AG10803 (cell line): ENCODE measurements around the gene EVX2.

Experiments used
- DNase-seq: peaks from one replicate; pipeline ENCODE4 v3.0.0; 2010; ENCODE audit warnings: low read depth
- H3K4me3 ChIP-seq: 2 replicates; pipeline ENCODE4 v1.5.1; 2011; ENCODE audit warnings: mild to moderate bottlenecking, low read length, control low read depth
- CTCF ChIP-seq: conservative IDR thresholded peaks from 2 replicates; pipeline ENCODE4 v1.5.1; 2011; ENCODE audit warnings: mild to moderate bottlenecking, low read length, control low read depth, inconsistent platforms

Gene EVX2

GRCh38 chr2:176115883-176116813 lies 32.4 kb upstream of the EVX2 start, which contains the start of gene HOXD10:
TSS of gene HOXD10 (plus strand) at chr2:176116778. CDS start at chr2:176116834, 56 bp downstream.
- peak; percentile 74 for DNase-seq
- peak; percentile 45 for TF ChIP-seq CTCF
- H3K4me3 ChIP-seq: peak within 1 kb of the TSS; percentile 30

GRCh38 chr2:176114930-176115625 lies 31.3 kb upstream of the EVX2 start:
- TF ChIP-seq CTCF: no peak
- DNase-seq: no peak

GRCh38 chr2:176114120-176114929 lies 30.6 kb upstream of the EVX2 start:
- no peak for DNase-seq
- no peak overlapping the region for H3K4me3 ChIP-seq
- TF ChIP-seq CTCF: no peak

More at GRCh38 chr2:176114930-176115625, 31.3 kb upstream of the EVX2 start:
- H3K4me3 ChIP-seq: no peak overlapping the region

- DNase-seq: no peak
- no peak overlapping the region for H3K4me3 ChIP-seq
- no peak for TF ChIP-seq CTCF
Measured at GRCh38 chr2:176112375-176113302, 28.9 kb upstream of the EVX2 start.

GRCh38 chr2:176111846-176112374 lies 28.1 kb upstream of the EVX2 start:
- no peak for DNase-seq
- H3K4me3 ChIP-seq: no peak overlapping the region
- no peak for TF ChIP-seq CTCF

GRCh38 chr2:176111309-176111663 lies 27.5 kb upstream of the EVX2 start:
- no peak overlapping the region for H3K4me3 ChIP-seq
- peak; percentile 52 for DNase-seq
- peak; percentile 83 for TF ChIP-seq CTCF
